Sigmoid colon (tissue), 7 donors: ENCODE measurements around the gene TAGLN2. TPM values are rescaled to one million over a fixed set of nuclear protein-coding genes. Genes with fewer than 3 reads are reported as not detected.

Source experiments
- DNase-seq: peaks from one replicate; pipeline ENCODE4 v3.0.0-alpha.2; 2019
- H3K27ac ChIP-seq, 4 donors: fragments of 200-600 bp; sonication (generic); one replicate each; pipeline ENCODE4 v1.5.1; 2016 to 2019; ENCODE audit warnings: mild to moderate bottlenecking in 1 of 4
- H3K27me3 ChIP-seq, 3 donors: fragments of 200-600 bp; sonication (generic); one replicate each; pipeline ENCODE4 v1.5.1; 2019; ENCODE audit warnings: mild to moderate bottlenecking in 1 of 3
- H3K36me3 ChIP-seq, 4 donors: fragments of 200-600 bp; sonication (generic); one replicate each; pipeline ENCODE4 v1.5.1; 2016 to 2019
- H3K4me1 ChIP-seq, 4 donors: fragments of 200-600 bp; sonication (generic); one replicate each; pipeline ENCODE4 v1.5.1; 2017 to 2019
- H3K4me3 ChIP-seq, 4 donors: fragments of 200-600 bp; sonication (generic); one replicate each; pipeline ENCODE4 v1.5.1; 2017 to 2019; ENCODE audit warnings: mild to moderate bottlenecking in 2 of 4, moderate library complexity in 1 of 4
- H3K9me3 ChIP-seq, 4 donors: fragments of 200-600 bp in 3 of 4; sonication (generic) in 3 of 4; one replicate each; pipeline versions ENCODE4 v1.5.1 to v1.6.1; 2013 to 2019
- CTCF ChIP-seq, 4 experiments: fragments of 450-650 bp in 3 of 4; fragments of 200-600 bp in 1 of 4; IDR thresholded peaks; one replicate each; pipeline ENCODE4 v1.5.1; 2016 to 2019; ENCODE audit warnings: antibody characterized with exemption in 4 of 4, mild to moderate bottlenecking in 3 of 4, moderate library complexity in 2 of 4
- EP300 ChIP-seq, 4 donors: sonication (generic); formaldehyde crosslinking; IDR thresholded peaks; one replicate each; pipeline ENCODE4 v1.6.1; 2017; ENCODE audit warnings: antibody characterized with exemption in 4 of 4
- POLR2A ChIP-seq, 2 donors: fragments of 450-650 bp; IDR thresholded peaks; one replicate each; pipeline ENCODE4 v1.6.1; 2016; ENCODE audit warnings: antibody characterized with exemption in 2 of 2, mild to moderate bottlenecking in 2 of 2, moderate library complexity in 2 of 2
- POLR2AphosphoS5 ChIP-seq, 4 donors: sonication (generic); formaldehyde crosslinking; IDR thresholded peaks; one replicate each; pipeline ENCODE4 v1.6.1; 2017; ENCODE audit warnings: antibody characterized with exemption in 4 of 4
- WGBS, 2 donors: extraction: QIAGEN DNeasy Blood & Tissue Kit; methylation state at CpG; one replicate each; pipeline ENCODE4 v1.1.7; 2013; 5-methylcytosine and 5-hydroxymethylcytosine counted together
- intact Hi-C: fragments of 100-400 bp; cut with DNase I; formaldehyde crosslinking; loops from one replicate; pipeline ENCODE4 v1.15.1; 2023
- polyA plus RNA-seq, 3 donors: library from polyadenylated mRNA; stranded (reverse); fragments of 200-250 nt; gene quantifications; one replicate each; pipeline ENCODE4 v1.2.3, GENCODE V29; 2013
- total RNA-seq, 4 donors: library from RNA; depleted of rRNA; stranded (reverse); fragments of >200 nt; gene quantifications; one replicate each; pipeline ENCODE4 v1.1.0, GENCODE V29; 2016
- donor health status: healthy with polysubstance abuse.
- donor health status: Bipolar disorder and iron deficiency.
- donor health status: healthy.

TAGLN2 gene
- total and polyA plus RNA-seq, 7 donors, result 88.8 to 770 (median 109) TPM

DNA sequence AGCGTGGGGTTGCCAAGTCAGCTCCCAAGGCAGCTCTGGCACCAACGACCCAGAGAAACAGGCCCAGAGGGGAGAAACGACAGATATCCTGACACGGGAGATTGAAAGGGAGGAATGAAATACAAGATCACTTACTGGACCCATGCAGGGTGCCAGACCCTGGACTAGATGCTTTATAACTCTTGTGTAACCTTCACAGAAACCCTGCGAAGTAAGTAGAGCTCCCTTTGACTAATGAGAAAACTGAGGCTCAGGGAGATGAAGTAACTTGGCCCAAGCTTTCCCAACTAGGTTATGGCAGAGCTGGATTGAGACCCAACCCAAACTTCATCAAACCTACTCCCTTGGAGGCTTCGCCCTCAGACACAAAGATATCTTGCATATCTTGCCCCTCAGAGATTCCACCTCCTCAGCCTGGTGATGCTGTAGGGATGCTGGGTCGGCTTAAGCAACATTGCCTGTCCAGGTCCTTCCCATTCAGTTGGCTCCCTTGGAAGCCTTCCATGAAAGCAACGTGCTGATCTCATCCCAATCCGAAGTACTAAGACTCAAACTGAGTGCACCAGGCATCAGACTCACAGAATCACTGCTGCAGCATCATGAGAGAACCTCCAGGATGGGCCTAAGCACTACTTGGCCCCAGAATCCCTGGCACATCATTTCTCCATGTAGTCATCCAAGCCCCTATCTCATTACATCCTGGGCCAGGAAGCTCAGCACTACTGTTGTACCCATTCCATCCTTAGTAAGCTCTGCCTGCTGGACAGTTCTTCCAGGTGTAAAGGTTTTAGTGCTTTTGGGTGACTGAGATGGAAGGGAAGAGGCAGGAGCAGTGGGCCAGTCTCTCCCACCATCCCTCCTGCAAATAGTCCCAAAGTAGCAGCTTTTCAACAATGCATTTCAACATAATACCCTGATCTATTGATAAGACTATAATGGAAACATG is 21.2 kb upstream of the TAGLN2 start:
- Histone ChIP-seq H3K4me3 (peak overlapping the region in 3 of 4 donors; percentile 44 to 51 (median 48)), H3K27ac (peak overlapping the region in 2 of 4 donors; percentile 17 to 21), H3K36me3 (no peaks in the 10 kb centered on the region), H3K9me3 (no peaks in the 10 kb centered on the region), H3K27me3 (no peaks in the 10 kb centered on the region), H3K4me1 (peaks cover 0 to 30% (median 20%) of the 10 kb centered on the region in 4 donors)
- TF ChIP-seq CTCF (IDR thresholded peaks at IDR 0.05) (no peak), EP300 (IDR thresholded peaks at IDR 0.05) (no peak), POLR2AphosphoS5 (IDR thresholded peaks at IDR 0.05) (no peak), POLR2A (IDR thresholded peaks at IDR 0.05) (no peak)
- intact Hi-C loops, result loop anchor here (5.0 kb wide), 1 partner anchor 164 kb away; the partner anchor contains the start of gene DUSP23
- WGBS, 2 donors, result 48 to 59% methylated on average over 9 of the region's 9 CpGs
- DNase-seq, result no peak

DNA sequence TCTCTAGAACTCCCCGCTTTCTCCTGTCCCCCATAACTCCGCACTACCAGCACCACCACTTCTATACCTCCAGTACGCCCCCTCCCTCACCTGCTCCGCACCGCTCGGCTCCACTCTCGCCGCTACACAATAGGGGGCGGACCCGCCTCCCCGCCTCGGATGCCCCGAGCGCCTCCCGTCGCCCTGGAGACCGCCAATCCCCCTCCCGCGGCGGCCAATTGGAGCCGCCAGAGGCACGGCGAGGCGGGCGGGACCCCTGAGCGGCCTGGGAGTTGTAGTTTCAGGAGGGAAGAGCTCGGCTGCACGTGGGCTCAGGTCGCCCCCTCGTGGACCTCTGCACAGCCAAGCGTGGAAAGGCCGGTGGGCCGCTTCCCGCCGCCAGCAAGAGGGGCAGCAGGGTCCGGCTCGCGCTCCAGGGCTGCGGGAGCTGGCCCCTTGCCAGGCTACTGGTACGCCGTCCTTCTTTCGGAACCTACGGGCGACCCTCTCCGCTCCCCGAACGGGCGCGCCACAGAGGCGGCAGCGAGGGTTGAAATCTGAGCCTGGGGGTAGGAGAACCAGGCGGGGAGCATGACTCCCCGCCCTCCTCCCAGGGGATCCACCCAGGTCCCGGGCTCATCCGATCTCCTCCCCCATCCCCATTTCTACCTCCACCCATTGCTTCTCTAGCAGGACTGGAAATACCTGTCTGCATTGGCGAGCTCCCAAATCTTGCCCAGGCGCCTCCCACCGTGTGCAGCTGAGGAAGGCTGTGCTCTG is 20.4 kb upstream of the TAGLN2 start, which contains the start of gene IGSF9:
Gene IGSF9, minus strand, starts transcription at position 131 of the 759 bp plus-strand sequence. CDS start 2,159 bp downstream, outside the sequence.
- no peaks in the 10 kb centered on the region for H3K36me3 ChIP-seq
- no peaks in the 10 kb centered on the region for H3K27me3 ChIP-seq
- TF ChIP-seq EP300 (IDR thresholded peaks at IDR 0.05), result no peak
- TF ChIP-seq POLR2AphosphoS5 (IDR thresholded peaks at IDR 0.05), result peak in 1 of 4 donors; percentile 11
- TF ChIP-seq POLR2A (IDR thresholded peaks at IDR 0.05), result no peak
- peak in 3 of 4 experiments; percentile 29 to 52 (median 36) for TF ChIP-seq CTCF (IDR thresholded peaks at IDR 0.05)
- WGBS, 2 donors, result 1 to 2% methylated on average over 58 of the region's 58 CpGs
- peak; percentile 90 for DNase-seq
- H3K4me3 ChIP-seq, result peak within 1 kb of the TSS; percentile 18 to 51 (median 46)
- H3K4me1 ChIP-seq, result peaks cover 0 to 30% (median 20%) of the 10 kb centered on the region in 4 donors
- H3K9me3 ChIP-seq, result no peaks in the 10 kb centered on the region
- peak within 1 kb of the TSS in 2 of 4 donors; percentile 17 to 21 for H3K27ac ChIP-seq
- intact Hi-C loops, result loop anchor here (5.0 kb wide), 1 partner anchor 163 kb away; the partner anchor contains the start of gene DUSP23

GRCh38 chr1:159944623-159945455 is 19.5 kb upstream of the TAGLN2 start:
- intact Hi-C loops, result loop anchor here (5.0 kb wide), 1 partner anchor 163 kb away; the partner anchor contains the start of gene DUSP23
- H3K4me3 ChIP-seq, result peak overlapping the region; percentile 18 to 51 (median 46)
- no peak for DNase-seq
- WGBS, 2 donors, result 41 to 45% methylated on average over 11 of the region's 11 CpGs
- TF ChIP-seq CTCF (IDR thresholded peaks at IDR 0.05) (no peak), EP300 (IDR thresholded peaks at IDR 0.05) (no peak), POLR2AphosphoS5 (IDR thresholded peaks at IDR 0.05) (no peak), POLR2A (IDR thresholded peaks at IDR 0.05) (no peak)
- H3K36me3 ChIP-seq, result no peaks in the 10 kb centered on the region
- H3K9me3 ChIP-seq, result no peaks in the 10 kb centered on the region
- no peak overlapping the region for H3K27ac ChIP-seq
- H3K27me3 ChIP-seq, result no peaks in the 10 kb centered on the region
- peaks cover 0 to 29% (median 20%) of the 10 kb centered on the region in 4 donors for H3K4me1 ChIP-seq
